ENCODE measurements around the gene MARCKSL1.
"Not testable (repeated sequence)": the region's sequence is repeated elsewhere in the genome, so short reads cannot be mapped to it uniquely, and the experiment has no call there.

The MARCKSL1 gene, protein sequence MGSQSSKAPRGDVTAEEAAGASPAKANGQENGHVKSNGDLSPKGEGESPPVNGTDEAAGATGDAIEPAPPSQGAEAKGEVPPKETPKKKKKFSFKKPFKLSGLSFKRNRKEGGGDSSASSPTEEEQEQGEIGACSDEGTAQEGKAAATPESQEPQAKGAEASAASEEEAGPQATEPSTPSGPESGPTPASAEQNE

GRCh38 chr1:32335790-32336590, at the start of gene MARCKSL1:
TSS of gene MARCKSL1 (minus strand) at chr1:32336233. CDS start at chr1:32336033, 200 bp downstream.
- peak; percentile 90 for DNase-seq (ENCODE audit: low spot score)

DNA sequence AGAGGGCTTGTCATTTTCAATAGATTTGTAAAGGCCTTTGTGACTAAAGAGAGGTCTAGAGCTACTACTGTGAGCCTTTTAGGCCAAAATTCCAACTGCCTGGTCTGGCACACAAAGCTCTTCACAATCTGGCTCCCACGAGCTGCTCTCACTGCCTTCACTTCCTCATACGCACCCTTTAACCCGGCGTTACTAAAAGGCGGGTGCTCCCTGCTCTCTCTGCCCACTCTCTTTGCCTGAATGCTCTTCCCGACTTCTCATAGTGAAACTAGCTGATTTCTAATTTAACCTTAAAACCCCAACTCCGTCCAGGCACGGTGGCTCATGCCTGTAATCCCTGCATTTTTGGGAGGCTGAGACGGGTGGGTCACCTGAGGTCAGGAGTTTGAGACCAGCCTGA, 44.0 kb upstream of the MARCKSL1 start:
- no peak for DNase-seq (ENCODE audit: low spot score)

DNA sequence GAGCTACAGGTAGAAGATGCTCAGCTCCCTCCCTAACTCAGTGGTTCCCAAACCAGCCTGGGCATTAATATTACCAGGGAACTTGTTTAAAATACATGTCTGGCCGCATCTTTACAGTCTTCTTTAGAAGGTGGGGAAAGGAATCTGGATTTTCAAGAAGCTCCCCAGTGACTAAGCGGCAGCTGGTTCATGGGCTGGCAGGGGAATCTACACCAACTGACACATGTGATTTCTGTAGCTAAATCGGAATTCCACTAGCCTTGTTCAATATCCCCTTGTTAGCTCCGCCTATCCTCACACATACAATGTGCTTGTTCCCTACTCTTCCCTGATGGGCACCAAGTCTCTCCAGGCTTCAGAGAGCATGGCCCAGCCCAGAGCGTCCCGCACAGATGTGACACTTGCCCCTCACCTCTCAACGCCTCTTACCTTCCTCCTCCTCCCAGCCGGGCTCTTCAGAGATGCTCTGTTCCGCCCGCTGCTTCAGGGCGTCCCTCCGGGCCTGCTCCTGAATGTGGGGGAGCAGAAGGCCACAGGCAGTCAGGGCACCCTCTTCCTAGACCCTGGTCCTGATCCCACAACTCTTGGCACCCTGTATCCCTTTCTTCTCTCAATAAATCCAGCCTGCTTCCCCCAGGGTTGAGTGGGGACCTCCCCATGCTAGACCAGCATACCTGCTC, 41.6 kb upstream of the MARCKSL1 start:
- DNase-seq (ENCODE audit: low spot score): no peak

- no peak for DNase-seq (ENCODE audit: low spot score)
Measured at GRCh38 chr1:32376199-32376598, 40.2 kb upstream of the MARCKSL1 start.

- no peak for DNase-seq (ENCODE audit: low spot score)
Measured at GRCh38 chr1:32373996-32374592, 38.1 kb upstream of the MARCKSL1 start.

DNA sequence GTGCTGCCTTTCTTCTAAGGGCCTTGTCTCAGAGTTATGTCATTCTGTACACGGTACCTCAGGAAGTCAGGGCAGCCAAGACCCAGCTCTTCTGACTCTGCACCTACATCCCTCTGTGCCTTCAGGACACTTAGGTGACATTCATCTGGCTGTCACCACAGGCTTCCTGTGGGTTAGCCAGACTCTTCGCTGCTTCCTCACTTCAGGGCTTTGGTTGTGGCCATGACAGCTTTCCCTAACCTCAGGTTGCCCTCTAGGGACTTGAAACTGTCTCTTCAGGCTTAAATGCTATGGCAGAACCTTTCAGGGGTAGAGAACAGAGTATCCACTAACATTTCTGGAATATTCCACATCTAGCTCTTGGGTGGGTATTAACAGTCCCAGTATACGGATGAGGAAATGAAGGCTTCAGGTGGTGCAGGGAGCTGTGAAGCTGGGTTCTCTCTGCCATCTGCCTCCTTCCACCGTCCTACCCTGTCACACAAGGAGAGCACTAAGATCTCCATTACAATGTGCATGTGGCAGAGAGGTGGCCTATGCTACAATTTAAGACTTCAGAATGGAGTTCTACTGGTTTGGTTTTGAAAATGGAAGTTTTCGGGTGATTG, 36.2 kb upstream of the MARCKSL1 start:
- no peak for DNase-seq (ENCODE audit: low spot score)

GRCh38 chr1:32367912-32368635, 32.0 kb upstream of the MARCKSL1 start:
- DNase-seq (ENCODE audit: low spot score): no peak

- no peak for DNase-seq (ENCODE audit: low spot score)
Measured at GRCh38 chr1:32365445-32365844, 29.4 kb upstream of the MARCKSL1 start.

- no peak for DNase-seq (ENCODE audit: low spot score)
Measured at GRCh38 chr1:32364836-32365235, 28.8 kb upstream of the MARCKSL1 start.

DNA sequence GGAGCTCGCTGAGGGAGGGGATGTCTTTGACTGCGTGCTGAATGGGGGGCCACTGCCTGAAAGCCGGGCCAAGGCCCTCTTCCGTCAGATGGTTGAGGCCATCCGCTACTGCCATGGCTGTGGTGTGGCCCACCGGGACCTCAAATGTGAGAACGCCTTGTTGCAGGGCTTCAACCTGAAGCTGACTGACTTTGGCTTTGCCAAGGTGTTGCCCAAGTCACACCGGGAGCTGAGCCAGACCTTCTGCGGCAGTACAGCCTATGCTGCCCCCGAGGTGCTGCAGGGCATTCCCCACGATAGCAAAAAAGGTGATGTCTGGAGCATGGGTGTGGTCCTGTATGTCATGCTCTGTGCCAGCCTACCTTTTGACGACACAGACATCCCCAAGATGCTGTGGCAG, 27.7 kb upstream of the MARCKSL1 start:
- no peak for DNase-seq (ENCODE audit: low spot score)

GRCh38 chr1:32362474-32363313, 26.7 kb upstream of the MARCKSL1 start, which contains the start of the genes FAM229A and TSSK3:
TSS of gene FAM229A (minus strand) at chr1:32362485. CDS start at chr1:32362091, 394 bp downstream.
TSS of gene TSSK3 (plus strand) at chr1:32362539. CDS start at chr1:32362702, 163 bp downstream.
- DNase-seq (ENCODE audit: low spot score): no peak

GRCh38 chr1:32361674-32362473, 25.8 kb upstream of the MARCKSL1 start:
- peak; percentile 72 for DNase-seq (ENCODE audit: low spot score)

DNA sequence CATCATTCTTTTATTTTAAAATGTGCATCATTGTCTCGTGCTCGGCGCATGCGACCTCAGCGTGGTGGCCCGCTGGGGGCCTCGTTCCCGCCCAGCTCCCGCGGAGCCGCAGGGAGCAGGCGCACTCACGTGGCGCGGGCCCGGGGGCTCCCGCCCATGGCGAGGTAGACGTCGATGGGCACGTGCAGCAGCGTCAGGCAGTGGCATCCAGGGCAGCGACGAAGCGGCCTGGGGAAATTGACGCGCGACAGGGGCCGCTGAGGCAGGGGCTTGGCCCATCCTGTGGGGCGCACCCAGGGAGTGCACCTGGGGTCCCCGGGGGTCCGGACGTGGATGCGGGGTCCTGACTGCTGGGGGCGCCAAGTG, 25.3 kb upstream of the MARCKSL1 start:
- DNase-seq (ENCODE audit: low spot score): no peak

- no peak for DNase-seq (ENCODE audit: low spot score)
Measured at GRCh38 chr1:32358435-32358834, 22.4 kb upstream of the MARCKSL1 start.

DNA sequence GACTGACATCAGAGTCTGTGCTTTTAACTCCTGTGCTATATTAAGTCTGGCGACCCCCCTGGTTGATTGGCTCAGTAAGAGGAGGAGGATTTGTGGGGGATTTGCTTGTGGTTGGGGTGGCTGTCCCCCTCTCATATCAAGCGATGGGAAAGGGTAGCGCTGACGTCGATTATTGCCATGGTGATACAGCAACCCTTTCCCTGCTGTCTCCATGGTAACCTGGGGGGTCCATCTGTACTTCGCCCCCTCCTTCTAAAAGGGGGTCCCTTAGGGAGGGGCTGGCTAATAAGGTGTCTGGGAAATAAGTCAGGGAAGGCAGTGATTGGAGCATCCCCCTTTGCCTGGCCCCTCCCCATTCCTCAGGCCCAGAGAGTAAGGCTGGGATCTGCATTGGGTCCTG, 21.6 kb upstream of the MARCKSL1 start:
- DNase-seq (ENCODE audit: low spot score): no peak

DNA sequence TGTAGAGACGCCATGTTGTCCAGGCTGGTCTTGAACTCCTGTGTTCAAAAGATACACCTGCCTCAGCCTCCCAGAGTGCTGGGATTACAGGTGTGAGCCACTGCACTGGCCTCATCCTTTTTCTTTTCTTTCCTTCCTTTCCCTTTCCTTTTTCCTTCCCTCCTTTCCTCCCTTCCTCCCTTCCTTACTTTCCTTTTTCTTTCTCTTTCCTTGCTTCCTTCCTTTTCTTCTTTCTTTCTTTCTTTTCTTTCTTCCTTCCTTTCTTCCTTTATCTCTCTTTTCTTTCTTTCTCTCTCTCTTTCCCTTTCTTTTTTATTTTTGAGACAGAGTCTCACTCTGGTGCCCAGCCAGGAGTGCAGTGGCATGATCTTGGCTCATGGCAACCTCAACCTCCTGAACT, 20.4 kb upstream of the MARCKSL1 start:
- no peak for DNase-seq (ENCODE audit: low spot score)

- DNase-seq (ENCODE audit: low spot score): not testable (repeated sequence)
Measured at GRCh38 chr1:32355778-32356177, 19.7 kb upstream of the MARCKSL1 start.

DNA sequence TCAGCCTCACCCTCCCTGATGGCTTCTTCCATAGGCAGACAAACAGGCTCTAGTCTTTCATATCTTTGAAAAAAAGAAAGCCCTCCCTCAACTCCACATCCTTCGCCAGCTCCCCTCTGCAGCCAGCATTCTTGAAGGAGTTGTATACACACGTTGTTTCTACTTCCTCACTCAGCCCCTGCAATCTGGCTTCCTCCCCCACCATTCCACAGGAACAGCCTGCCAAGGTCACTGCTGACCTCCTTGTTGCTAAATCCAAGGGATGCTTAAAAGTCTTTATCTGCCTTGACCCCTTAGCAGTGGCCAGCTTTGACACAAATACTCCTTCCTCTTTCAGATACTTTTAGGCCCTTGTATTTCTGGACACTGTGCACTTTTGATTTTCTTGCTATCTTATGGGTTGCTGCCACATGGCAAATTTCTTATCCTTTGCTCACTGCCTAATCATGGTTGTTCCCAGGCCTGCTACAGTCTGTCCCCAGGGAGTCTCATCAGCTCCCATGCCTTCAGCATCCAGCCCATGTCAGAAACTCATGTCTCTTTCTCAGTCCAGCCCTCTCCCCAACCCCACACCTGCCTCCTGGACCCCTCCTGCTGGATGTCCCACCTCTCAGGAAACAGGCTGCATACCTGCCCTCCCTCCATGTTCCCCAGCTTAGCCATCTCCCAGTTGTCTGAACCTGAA, 18.0 kb upstream of the MARCKSL1 start:
- DNase-seq (ENCODE audit: low spot score): peak; percentile 73

- no peak for DNase-seq (ENCODE audit: low spot score)
Measured at GRCh38 chr1:32353431-32353830, 17.4 kb upstream of the MARCKSL1 start.

Measured in AG08396 (cell line).